GM18907 (cell line): ENCODE measurements around the gene MTX2.
A peak's percentile ranks its signal among the peaks of the same experiment; 100 is the strongest.

ENCODE experiments used
- ATAC-seq: cut with Tn5 transposase; IDR thresholded peaks from one replicate; pipeline ENCODE4 v1.9.1; 2021; ENCODE audit warnings: mild to moderate bottlenecking, moderate library complexity; ENCODE audit not compliant: unreplicated experiment

MTX2 gene

DNA sequence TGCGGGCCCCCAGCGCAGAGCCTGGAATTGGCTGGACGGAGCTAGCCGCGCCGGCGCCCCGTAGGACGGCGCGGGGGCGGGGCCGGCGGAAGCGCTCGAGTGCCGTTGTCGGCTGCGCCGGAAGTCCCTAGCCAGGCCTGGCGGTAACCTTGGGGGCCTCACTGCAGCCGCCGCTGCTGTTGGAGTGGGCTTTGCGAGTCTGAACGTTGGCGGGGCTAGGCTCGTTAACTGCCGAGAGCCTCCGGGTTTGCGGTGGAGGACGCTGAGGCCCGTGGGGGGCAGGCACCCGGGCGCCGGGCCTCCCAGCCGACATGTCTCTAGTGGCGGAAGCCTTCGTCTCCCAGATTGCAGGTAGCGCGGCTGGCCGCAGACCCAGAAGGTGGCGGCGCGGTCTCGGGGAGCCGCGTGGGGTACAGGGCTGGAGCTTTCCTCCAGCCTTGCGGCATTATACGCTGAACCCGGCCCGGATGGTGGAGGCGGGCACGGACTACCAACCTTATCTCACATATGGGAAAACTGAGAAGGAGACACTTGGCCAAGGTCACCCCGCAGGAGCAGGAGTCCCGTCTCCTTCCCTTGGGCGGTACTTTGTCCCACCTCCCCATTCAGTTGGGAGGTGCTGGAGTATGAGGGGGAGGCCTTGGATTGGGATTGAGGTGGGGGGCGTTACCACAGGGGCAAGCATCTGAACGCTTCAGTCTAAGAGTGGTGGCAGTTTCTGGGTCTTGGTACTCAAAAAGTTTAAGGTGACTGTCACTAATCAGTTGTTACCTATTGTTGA is at the start of gene MTX2:
Gene MTX2, plus strand, starts transcription at position 124 of the 781 bp plus-strand sequence. Its CDS starts 188 bp downstream, at position 312.
- peak; percentile 97 for ATAC-seq

DNA sequence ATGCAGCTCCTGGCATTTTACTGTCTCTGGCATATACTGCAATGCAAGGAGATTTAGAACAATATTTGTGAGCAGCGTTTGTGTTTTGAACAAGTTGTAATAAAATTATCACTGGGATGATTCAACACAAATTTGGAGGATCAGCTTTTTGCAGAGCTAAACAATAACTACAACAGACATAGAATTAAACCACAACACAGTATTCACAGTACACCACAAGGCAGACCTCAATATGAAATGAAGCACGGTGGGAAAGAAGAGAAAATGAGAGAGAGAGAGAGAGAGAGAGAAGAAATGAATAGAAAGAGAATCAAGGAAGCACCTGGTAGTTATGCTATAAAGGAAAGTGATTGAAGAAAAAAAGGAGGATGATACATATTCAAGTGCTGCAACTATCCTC is 41.4 kb upstream of the MTX2 start:
- no peak for ATAC-seq

GRCh38 chr2:176234156-176234555 is 35.1 kb upstream of the MTX2 start:
- no peak for ATAC-seq

DNA sequence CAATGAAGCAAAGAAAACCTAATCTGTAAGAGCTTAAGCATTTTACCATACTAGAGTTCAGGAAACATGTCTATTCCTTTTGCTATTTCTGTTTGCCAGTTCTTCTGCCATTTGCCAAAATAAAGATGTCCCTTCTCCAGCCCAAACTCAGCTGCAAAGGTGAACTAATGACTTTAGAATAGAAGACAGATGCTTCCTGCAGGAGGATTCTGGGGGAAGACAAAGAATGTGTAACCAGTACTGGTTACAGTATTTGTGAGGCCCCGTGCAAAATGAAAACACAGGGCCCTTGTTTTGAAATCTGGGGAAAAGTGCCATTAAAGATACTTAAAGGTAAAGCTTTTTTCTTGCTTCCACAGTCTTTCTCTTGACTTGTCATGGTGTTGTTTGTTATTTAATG is 34.3 kb upstream of the MTX2 start:
- ATAC-seq: no peak

DNA sequence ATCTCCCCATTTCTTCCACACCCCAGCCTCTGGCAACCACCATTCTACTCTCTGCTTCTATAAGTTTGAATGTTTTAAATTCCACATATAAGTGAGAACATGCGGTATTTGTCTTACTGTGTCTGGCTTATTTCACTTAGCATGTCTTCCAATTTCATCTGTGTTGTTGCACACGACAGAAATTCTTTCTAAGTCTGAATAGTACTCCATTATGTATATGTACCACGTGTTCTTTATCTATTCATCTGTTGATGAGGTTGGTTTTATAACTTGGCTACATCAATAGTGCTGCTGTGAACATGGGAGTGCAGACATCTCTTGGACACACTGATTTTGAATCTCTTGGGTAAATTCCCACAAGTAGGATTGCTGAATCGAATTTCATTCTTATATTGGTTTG is 31.8 kb upstream of the MTX2 start:
- ATAC-seq: no peak

DNA sequence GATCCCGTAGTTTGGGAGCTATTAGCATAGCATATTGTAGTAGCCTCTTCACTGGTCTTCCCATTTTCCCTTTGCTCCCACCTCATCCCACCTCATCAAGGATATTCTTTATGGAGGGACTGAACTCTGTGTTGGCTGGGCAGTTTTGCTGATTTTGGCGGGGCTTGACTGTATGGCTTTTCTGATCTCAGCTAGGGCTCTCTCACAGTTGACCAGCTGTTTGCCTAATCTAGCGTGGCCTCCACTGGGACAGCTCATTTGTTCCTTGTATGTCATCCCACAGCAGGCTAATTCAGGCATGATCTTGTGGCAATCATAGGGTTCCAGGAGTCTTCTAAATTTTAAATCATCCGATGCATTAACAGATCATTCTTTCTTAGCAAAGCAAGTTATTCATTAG is 30.2 kb upstream of the MTX2 start:
- no peak for ATAC-seq

DNA sequence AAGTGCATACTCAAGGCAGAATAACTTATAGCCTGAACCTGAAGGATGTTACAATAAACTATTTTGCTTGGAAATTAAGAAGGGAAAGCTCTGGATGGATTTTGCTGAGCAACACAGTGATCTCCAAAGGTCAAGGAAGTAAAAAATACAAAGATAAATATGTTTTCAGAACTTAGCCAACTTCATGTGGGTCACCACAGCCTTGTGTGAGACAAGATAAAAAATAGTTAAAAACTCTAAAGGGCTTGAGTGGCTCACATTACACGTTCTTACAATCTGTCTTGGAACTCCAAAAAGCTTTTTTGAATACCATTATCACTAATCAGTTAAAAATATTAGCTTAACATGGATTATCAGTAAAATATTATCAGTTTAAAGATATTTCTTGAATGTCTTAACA is 28.9 kb upstream of the MTX2 start:
- ATAC-seq: no peak

DNA sequence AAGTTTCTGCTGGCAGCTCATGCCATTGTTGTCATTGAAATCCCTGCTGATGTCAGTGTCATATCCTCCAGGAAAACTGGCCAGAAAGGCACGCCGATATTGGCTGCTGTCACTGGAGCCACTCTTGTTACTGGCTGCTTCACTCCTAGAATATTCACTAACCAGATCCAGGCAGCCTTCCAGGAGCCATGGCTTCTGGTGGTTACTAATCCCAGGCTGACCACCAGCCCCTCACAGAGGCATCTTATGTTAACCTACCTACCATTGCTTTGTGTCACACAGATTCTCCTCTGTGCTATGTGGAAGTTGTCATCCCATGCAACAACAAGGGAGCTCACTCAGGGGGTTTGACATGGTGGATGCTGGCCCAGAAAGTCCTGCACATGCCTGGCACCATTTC is 27.0 kb upstream of the MTX2 start:
- ATAC-seq: no peak

- no peak for ATAC-seq
Measured at GRCh38 chr2:176246331-176246730, 22.9 kb upstream of the MTX2 start.

DNA sequence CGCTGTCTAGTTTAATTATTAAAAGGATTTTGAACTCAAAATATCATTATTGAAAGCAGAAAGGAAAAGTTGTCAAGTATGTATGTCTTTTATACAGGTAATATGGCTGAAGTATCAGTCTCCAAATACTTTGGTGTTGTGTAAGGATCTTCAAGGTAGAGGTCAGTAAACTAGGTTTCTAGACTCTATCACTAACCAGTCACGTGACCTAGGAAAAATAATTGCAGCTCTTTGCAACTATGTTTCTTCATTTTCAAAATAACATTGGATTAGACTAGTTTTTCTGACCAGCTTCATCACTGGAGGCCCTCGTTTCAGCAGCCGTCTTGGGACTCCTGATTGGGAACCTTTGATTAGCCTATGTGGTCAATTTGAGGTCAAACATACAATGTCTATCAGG is 21.4 kb upstream of the MTX2 start:
- no peak for ATAC-seq

DNA sequence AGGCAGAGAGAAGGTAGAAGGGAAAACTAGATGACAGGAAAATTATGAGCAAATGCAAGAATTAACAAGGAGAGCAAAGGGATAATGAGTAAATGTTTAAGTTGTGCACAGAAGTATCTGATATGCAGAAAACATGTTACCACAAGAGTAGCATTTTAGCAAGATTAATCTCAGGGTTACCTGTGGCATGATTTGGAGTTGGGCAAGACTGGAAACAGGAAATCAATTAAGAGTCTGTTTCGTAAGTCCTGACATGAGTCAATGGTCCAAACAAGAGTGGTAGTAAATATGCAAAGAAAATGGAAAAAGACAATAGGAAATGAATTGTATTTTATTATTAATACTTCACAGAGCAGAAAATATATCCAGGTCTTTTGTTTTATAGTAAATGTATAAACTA is 17.3 kb upstream of the MTX2 start:
- no peak for ATAC-seq

GRCh38 chr2:176260689-176261088 is 8.6 kb upstream of the MTX2 start:
- ATAC-seq: no peak

- no peak for ATAC-seq
Measured at GRCh38 chr2:176261136-176261535, 8.1 kb upstream of the MTX2 start.

DNA sequence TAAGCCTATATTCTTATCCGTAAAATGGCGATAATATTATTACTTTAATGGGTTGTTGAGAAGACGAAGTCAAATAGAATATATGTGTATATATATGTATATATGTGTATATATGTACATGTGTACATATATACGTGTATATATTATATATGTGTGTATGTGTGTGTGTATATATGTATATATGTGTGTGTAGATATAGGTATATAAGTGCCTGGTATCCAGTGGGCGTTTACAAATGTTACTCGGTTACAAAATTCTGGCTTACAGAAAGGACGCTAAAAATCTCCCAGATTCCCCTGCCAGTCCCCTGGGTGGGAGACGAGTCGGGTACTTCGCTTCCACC is 295 bp upstream of the MTX2 start:
- peak; percentile 28 for ATAC-seq

- ATAC-seq: no peak
Measured at GRCh38 chr2:176270100-176270750, 983 bp downstream of the MTX2 start.

DNA sequence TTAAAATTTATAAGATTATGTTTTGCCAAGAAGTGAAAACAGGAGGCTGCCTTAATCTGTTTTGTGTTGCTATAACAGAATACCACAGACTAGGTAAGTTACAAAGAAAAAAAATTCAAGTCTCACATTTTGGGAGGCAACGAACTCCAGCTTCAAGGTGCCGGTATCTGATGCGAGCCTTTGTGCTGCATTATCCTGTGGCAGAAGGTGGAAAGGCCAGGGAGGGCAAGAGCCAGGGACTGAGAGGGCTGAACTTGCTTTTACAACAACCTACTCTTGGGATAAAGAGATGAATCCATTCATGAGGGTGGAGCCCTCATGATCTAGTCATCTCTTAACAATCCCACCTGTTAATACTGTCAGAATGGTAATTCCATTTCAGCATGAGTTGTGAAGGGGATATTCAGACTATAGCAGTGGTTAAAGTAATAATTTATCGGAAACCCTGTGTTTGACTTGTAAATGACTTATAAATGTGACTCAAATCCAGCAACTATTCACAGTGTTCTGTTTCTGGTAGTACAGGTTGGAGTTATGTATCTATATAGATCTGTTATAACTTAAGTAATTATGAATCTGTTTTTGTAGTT is 3.7 kb downstream of the MTX2 start:
- ATAC-seq: no peak

DNA sequence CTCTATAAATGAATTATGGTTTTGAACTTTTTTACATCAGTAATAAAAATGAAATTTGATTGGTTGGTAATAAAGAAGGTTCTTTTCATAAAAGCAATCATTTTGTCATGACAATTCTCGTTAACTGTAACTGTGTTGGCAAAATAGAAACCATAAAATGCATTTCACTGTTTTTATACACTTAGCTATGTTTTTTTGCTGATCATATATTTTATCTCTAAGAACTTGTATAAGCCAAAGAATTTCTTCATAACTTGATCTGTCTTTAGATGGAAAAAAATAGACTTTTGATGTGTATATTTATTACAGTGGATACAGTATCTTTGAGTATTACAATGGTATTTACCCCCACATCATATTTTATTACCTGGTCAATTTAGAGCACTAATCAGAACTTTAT is 9.7 kb downstream of the MTX2 start:
- no peak for ATAC-seq

- no peak for ATAC-seq
Measured at GRCh38 chr2:176280156-176280555, 10.9 kb downstream of the MTX2 start.

- no peak for ATAC-seq
Measured at GRCh38 chr2:176280867-176281658, 11.8 kb downstream of the MTX2 start.

DNA sequence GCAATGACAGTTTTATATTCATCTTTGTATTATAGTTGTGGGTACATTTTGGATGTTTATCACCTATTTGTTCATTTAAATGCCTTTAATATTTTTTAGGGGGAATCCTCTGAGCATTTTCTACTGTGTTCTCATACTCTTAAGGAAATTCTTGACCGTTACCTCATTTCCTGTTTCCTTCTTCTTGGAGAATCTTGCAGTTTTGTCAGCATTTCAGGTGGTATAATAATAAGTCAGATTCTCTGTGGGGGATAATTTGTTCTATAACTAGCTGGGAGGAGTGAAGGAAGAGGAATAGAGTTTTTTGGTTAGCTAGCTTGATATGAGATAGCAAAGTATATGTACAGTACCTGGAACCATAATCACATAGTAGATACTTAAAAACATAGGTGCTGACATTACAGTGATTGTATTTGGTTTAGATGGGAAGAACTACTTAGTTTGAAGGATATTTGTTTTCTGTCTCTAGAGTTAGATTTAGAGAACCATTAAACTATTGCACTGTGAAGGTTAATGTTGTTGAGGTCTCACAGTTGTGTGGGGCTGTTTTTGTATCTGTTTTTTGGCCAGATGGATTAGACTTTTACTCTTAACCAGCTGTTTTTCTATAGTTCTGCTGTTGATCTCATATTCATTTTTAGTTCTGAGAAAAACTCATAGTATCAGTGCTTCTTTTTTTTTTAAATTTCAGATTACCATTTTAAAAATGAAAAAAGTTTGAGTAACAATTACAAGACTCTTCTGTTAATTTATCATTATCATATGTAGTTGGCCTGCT is 14.2 kb downstream of the MTX2 start:
- ATAC-seq: no peak
